T-helper 1 cell (primary cell): ENCODE results near the gene TBC1D32.
"Not testable (repeated sequence)": the region's sequence is repeated elsewhere in the genome, so short reads cannot be mapped to it uniquely, and the experiment has no call there.

ENCODE experiments used
- DNase-seq, 5 donors: peaks; one replicate each; pipeline ENCODE4 v3.0.0-alpha.2; 2012 to 2020

Gene TBC1D32

DNA sequence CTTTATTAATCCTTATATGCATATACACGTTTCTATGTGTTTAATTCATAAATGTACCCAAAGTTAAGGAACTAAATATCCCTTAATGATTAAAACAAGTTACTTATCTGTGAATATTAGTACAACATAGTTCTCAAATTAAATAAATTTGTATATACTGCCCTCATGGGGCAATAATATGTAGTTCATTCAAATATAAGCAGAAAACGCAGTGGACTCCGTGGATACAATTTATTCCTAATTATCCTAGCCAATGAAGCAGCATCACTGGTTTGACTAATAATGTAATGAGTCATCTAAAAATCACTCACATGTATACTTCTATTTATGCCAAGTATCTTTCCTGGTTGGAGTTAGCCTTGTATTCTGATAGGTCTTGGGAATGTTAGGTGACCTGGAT is 111.6 kb downstream of the TBC1D32 start:
- DNase-seq: no peak

- DNase-seq: no peak
Observed at GRCh38 chr6:121216928-121217327, 117.4 kb downstream of the TBC1D32 start.

DNA sequence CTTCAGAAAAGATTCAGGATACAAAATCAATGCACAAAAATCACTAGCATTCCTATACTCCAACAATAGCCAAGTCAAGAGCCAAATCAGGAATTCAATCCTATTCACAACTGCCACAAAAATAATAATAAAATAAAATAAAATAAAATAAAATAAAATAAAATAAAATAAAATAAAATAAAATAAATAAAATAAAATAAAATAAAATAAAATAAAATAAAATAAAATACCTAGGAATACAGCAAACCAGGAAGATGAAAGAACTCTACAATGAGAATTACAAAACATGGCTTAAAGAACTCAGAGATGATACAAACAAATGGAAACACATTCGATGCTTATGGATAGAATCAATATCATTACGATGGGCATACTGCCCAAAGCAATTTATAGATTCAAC is 120.9 kb downstream of the TBC1D32 start:
- not testable (repeated sequence) for DNase-seq

DNA sequence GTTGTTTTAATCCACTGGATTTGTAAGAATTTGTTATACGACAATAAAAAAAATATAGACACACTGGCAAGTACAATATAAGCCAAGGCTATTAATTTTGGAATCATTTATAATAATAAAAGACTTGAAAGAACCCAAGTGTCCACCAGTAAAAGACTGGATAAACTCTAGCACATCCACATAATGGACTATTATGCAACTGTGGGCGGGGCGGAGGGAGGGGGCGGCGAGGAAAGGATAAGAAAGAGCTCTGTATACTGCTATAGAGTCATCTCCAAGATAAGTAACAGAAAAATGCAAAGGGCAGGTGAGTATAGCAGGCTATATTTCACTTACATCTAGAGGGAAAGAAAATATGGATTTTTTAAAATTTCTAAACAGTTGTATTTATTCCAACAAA is 123.3 kb downstream of the TBC1D32 start:
- no peak for DNase-seq

DNA sequence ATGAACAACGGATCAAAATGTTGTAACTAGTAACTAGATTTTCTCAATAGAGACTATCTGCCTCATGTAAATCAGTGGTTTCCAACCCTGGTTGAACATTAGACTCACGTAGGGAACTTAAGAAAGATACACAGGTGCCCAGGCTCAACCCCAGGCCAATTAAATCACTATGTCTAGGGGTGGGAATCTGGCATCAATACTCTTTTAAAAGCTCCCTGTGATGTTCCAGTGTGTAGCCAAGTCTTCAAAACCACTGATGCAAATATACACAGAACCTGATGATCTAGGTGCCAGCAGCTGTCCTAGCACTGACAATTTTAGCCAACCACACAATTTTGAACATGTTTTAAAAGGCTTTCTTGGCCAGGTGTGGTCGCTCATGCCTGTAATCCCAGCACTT is 128.7 kb downstream of the TBC1D32 start:
- no peak for DNase-seq

- no peak for DNase-seq
Observed at GRCh38 chr6:121201105-121201504, 133.2 kb downstream of the TBC1D32 start.

GRCh38 chr6:121196042-121196441 is 138.2 kb downstream of the TBC1D32 start:
- DNase-seq: not testable (repeated sequence)

GRCh38 chr6:121190122-121190521 is 144.2 kb downstream of the TBC1D32 start:
- no peak for DNase-seq

DNA sequence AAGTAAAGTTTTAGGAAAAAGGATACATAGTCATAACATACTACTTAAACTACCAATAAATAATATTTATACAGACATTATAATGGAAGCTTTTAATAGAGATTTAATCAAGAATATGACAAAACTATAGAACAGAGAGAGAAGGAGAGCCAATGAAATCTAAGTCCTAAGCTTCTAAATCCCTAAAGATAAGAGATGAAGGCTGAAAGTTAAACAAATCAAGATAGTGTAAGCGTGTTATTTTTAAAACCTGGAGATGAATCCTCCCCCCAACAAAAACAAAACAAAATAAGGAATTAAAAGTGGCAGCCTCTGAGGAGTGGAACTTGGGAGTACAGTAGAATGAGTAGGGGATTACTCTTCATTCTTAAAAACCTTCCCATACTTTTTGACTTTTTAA is 145.9 kb downstream of the TBC1D32 start:
- DNase-seq: no peak

DNA sequence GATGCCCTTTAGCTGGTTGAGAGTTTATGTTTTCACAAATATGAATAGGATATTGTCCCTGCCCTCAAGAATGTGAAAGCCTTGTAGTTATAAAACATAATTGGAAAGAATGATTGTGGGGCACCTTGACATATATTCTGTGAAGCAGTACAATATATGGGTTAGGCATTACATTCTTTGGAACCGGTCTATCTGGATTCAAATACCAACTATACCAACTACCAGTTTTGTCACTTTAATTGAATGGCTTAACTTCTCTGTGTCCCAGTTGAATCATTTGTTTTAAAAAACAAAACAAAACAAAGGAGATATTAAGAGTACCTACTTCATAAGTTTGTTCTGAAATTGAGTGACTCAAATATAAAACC is 146.5 kb downstream of the TBC1D32 start:
- no peak for DNase-seq

- DNase-seq: no peak
Observed at GRCh38 chr6:121187200-121187832, 147.0 kb downstream of the TBC1D32 start.

DNA sequence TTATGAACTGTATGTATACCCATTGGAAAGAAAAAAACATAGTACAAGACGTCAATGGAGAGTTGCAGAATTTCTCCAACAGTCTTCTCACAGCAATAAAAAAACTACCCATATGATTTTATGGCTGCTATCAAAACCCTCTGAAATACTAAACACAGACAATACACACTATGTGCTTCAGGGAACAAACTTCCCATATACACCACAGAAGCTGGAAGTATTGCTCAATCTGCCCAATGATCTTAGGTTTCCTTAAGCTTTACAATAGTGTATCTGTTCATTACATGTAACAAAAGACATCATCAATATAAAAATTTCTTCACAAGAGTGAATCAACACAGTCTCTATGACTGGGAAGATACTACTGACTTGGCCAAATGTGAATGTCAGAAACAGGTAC is 150.5 kb downstream of the TBC1D32 start:
- no peak for DNase-seq

DNA sequence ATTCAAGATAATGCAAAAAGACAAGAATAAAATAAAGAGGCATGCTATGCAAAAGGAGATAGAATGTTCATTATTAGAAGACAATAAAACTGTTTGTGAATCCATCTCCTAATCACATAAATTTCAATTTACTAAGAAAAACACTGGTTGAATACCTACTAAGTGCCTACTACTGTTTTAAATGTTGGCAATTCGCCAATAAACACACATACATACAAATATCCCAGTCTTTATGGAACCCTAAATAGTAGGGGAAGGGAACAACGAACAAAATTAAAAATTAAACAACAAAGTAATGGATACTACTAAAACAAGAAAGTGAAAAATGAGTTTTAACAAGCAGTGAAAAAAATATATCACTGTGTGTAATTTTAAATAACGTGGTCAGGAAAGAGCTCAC is 158.5 kb downstream of the TBC1D32 start:
- no peak for DNase-seq

DNA sequence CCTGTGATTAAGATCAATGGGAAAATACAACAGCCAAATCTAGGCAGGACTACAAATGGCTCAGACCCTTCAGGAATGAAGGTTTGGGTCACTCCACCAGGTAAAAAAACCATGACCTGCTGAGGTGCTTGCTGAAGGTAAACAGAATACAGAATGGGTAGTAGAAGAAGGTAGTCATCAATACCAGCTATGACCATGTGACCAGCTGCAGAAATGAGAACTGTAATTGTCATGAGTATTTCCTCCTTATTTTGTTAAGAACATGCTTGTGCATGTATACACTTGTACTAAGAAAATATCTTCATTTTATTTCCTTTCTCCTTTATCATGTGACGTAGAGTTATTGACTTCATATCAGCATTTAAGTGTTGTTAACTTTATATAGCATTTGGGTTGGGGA is 161.8 kb downstream of the TBC1D32 start:
- not testable (repeated sequence) for DNase-seq

- DNase-seq: no peak
Observed at GRCh38 chr6:121171879-121172278, 162.4 kb downstream of the TBC1D32 start.

DNA sequence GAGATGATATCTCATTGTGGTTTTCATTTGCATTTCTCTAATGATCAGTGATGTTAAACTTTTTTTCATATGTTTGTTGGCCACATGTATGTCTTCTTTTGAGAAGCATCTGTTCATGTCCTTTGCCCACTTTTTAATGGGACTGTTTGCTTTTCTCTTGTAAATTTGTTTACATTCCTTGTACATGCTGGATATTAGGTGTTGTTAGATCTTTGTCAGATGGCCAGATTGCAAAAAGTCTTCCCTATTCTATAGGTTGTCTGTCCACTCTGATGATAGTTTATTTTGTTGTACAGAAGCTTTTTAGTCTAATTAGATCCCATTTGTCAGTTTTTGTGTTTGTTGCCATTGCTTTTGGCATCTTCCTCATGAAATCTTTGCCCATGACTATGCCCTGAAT is 172.4 kb downstream of the TBC1D32 start:
- no peak for DNase-seq

DNA sequence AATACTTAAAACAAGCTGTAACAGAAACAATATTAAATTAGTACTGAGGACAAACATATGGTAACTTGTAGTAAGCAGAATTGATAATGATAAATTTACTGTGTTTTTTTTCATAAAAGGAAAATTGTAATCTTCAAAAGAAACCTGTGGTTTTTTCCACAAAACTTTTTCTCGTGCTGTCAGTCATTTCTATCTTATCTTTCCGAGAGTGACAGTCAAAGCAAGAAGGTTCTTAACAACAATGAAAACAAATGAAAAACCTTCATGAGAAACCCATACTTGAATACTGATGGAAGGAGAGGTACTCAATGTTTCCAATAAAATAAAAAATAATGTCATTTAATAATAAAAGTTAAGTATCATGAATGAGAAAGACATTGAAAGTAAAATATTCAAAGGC is 174.0 kb downstream of the TBC1D32 start:
- DNase-seq: no peak

GRCh38 chr6:121158891-121159290 is 175.4 kb downstream of the TBC1D32 start:
- no peak for DNase-seq

- DNase-seq: no peak
Observed at GRCh38 chr6:121158438-121158837, 175.8 kb downstream of the TBC1D32 start.

DNA sequence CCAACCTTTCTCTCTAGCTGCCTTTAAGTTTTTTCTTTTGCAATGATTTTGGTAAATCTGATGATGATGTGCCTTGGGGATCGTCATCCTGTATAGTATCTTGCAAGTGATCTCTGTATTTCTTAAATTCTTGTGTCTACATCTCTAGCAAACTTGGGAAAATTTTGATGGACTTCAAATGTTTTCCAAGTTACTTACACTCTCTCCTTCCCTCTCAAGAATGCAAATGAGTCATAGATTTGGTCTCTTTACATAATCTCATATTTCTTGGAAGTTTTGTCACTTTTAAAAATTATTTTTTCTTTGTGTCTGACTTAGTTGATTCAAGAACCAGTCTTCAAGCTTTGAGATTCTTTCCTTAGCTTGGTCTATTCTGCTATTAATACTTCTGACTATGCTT is 176.4 kb downstream of the TBC1D32 start:
- DNase-seq: no peak

GRCh38 chr6:121143476-121143875 is 190.8 kb downstream of the TBC1D32 start:
- no peak for DNase-seq

DNA sequence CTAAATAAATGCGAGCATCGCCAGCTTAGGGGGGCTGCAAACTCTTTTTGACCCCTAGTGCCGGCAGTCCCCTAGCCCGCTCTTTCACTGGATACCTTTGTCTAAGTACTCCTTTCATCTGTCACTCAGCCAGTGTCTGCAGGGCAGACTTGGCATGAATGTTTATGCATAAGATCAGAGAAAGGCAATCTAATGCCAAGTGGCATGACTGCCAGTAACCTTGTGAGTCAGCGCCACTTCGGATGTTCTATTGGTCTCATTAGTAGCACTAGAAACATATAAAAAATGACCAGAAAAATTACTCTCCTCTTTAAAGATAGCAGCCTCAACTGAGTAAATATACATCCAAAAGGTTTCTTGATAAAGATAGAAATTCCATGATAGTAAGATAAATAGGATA is 192.2 kb downstream of the TBC1D32 start:
- no peak for DNase-seq

- no peak for DNase-seq
Observed at GRCh38 chr6:121135425-121135824, 198.9 kb downstream of the TBC1D32 start.

- no peak for DNase-seq
Observed at GRCh38 chr6:121134922-121135321, 199.4 kb downstream of the TBC1D32 start.

GRCh38 chr6:121124600-121124999 is 209.7 kb downstream of the TBC1D32 start:
- no peak for DNase-seq

- DNase-seq: no peak
Observed at GRCh38 chr6:121112356-121112755, 221.9 kb downstream of the TBC1D32 start.
